Prostate gland (tissue), 2 donors: ENCODE measurements around the gene CAT. TPM values are rescaled to one million over a fixed set of nuclear protein-coding genes. Genes with fewer than 3 reads are reported as not detected.

ENCODE experiments used
- DNase-seq: peaks from one replicate; pipeline ENCODE4 v3.0.0-alpha.2; 2019; ENCODE audit warnings: low spot score
- H3K27ac ChIP-seq, 2 donors: fragments of 200-600 bp; sonication (generic); 2 replicates each; pipeline ENCODE4 v1.5.1; 2017 to 2019
- H3K27me3 ChIP-seq: fragments of 200-600 bp; sonication (generic); replicated peaks from 2 replicates; pipeline ENCODE4 v1.5.1; 2019; ENCODE audit not compliant: insufficient read depth
- H3K36me3 ChIP-seq, 2 donors: fragments of 200-600 bp; sonication (generic); 1 replicate in 1 of 2; 2 replicates in 1 of 2; pipeline versions ENCODE4 v1.5.1 to v1.8.1; 2017 to 2019
- H3K4me1 ChIP-seq: fragments of 200-600 bp; sonication (generic); replicated peaks from 2 replicates; pipeline ENCODE4 v1.5.1; 2019
- H3K4me3 ChIP-seq, 2 donors: fragments of 200-600 bp; sonication (generic); 2 replicates each; pipeline ENCODE4 v1.5.1; 2017 to 2019
- H3K9me3 ChIP-seq: fragments of 200-600 bp; sonication (generic); 2 replicates; pipeline ENCODE4 v1.5.1; 2017
- CTCF ChIP-seq, 4 experiments: fragments of 200-600 bp in 2 of 4; fragments of 450-650 bp in 2 of 4; sonication (generic) in 2 of 4; IDR thresholded peaks; 1 replicate in 3 of 4; 2 replicates in 1 of 4; pipeline ENCODE4 v1.5.1; 2016 to 2019; ENCODE audit warnings: antibody characterized with exemption in 4 of 4, mild to moderate bottlenecking in 2 of 4, moderate library complexity in 2 of 4
- POLR2A ChIP-seq: fragments of 450-650 bp; IDR thresholded peaks from one replicate; pipeline ENCODE4 v1.6.1; 2016; ENCODE audit warnings: antibody characterized with exemption, mild to moderate bottlenecking
- POLR2AphosphoS5 ChIP-seq: sonication (generic); formaldehyde crosslinking; IDR thresholded peaks from one replicate; pipeline ENCODE4 v1.6.1; 2017; ENCODE audit warnings: antibody characterized with exemption
- WGBS: methylation state at CpG from one replicate; pipeline ENCODE4 v1.1.5; 2018; 5-methylcytosine and 5-hydroxymethylcytosine counted together
- intact Hi-C: fragments of 100-400 bp; cut with DNase I; formaldehyde crosslinking; loops from one replicate; pipeline ENCODE4 v1.14.2; 2022
- total RNA-seq, 2 donors: library from RNA; depleted of rRNA; stranded (reverse); fragments of >200 nt; gene quantifications; one replicate each; pipeline ENCODE4 v1.1.0, GENCODE V29; 2016

CAT gene
- total RNA-seq, 2 donors from 2014 or later = 67.3 to 167 TPM

GRCh38 chr11:34481307-34481706 lies 42.6 kb downstream of the CAT start:
- intact Hi-C loops = no loop called here

GRCh38 chr11:34483106-34483874 lies 44.6 kb downstream of the CAT start:
- intact Hi-C loops = no loop called here
- no peak overlapping the region for H3K4me3 ChIP-seq
- H3K4me1 ChIP-seq = peaks cover 9% of the 10 kb centered on the region
- H3K27ac ChIP-seq = no peak overlapping the region
- H3K27me3 ChIP-seq = no peaks in the 10 kb centered on the region
- no peaks in the 10 kb centered on the region for H3K36me3 ChIP-seq
- TF ChIP-seq POLR2A = no peak
- TF ChIP-seq CTCF (IDR thresholded peaks at IDR 0.05) = no peak
- TF ChIP-seq POLR2AphosphoS5 = no peak
- 87% methylated on average over 9 of the region's 9 CpGs for WGBS
- no peak for DNase-seq
- no peaks in the 10 kb centered on the region for H3K9me3 ChIP-seq

More at GRCh38 chr11:34481307-34481706, 42.6 kb downstream of the CAT start:
- Histone ChIP-seq H3K27ac (no peak overlapping the region), H3K4me3 (no peak overlapping the region), H3K36me3 (no peaks in the 10 kb centered on the region), H3K9me3 (no peaks in the 10 kb centered on the region), H3K4me1 (peaks cover 9% of the 10 kb centered on the region), H3K27me3 (no peaks in the 10 kb centered on the region)
- 71% methylated on average over 3 of the region's 3 CpGs for WGBS
- no peak for DNase-seq
- TF ChIP-seq POLR2A = no peak
- TF ChIP-seq POLR2AphosphoS5 = no peak
- TF ChIP-seq CTCF (IDR thresholded peaks at IDR 0.05) = no peak

GRCh38 chr11:34487430-34487829 lies 48.7 kb downstream of the CAT start:
- 84% methylated on average over 7 of the region's 7 CpGs for WGBS
- intact Hi-C loops = no loop called here
- no peaks in the 10 kb centered on the region for H3K27me3 ChIP-seq

GRCh38 chr11:34488855-34489557 lies 50.3 kb downstream of the CAT start:
- Histone ChIP-seq H3K4me3 (no peak overlapping the region), H3K36me3 (no peaks in the 10 kb centered on the region), H3K9me3 (no peaks in the 10 kb centered on the region), H3K27ac (no peak overlapping the region), H3K27me3 (no peaks in the 10 kb centered on the region), H3K4me1 (no peaks in the 10 kb centered on the region)
- 95% methylated on average over 12 of the region's 12 CpGs for WGBS
- intact Hi-C loops = no loop called here
- TF ChIP-seq CTCF (IDR thresholded peaks at IDR 0.05) (no peak), POLR2A (no peak), POLR2AphosphoS5 (no peak)
- DNase-seq = no peak

More at GRCh38 chr11:34487430-34487829, 48.7 kb downstream of the CAT start:
- TF ChIP-seq POLR2AphosphoS5 = no peak
- no peak for TF ChIP-seq POLR2A
- TF ChIP-seq CTCF (IDR thresholded peaks at IDR 0.05) = no peak
- Histone ChIP-seq H3K4me3 (no peak overlapping the region), H3K36me3 (no peaks in the 10 kb centered on the region), H3K4me1 (no peaks in the 10 kb centered on the region), H3K9me3 (no peaks in the 10 kb centered on the region), H3K27ac (no peak overlapping the region)
- no peak for DNase-seq
